CD8-positive, alpha-beta memory T cell (primary cell): ENCODE measurements around the gene ANKRD33B. TPM values are rescaled to one million over a fixed set of nuclear protein-coding genes. Genes with fewer than 3 reads are reported as not detected.
A peak's percentile ranks its signal among the peaks of the same experiment; 100 is the strongest.

Experiments
- CTCF ChIA-PET: fragments of 350-600 bp; sonication (Branson Sonifier 250); formaldehyde crosslinking; loops from one replicate; lab custom pipeline; 2021; ENCODE audit warnings: antibody characterized with exemption; lab: Charles Lee
- POLR2A ChIA-PET: fragments of 350-600 bp; sonication (Branson Sonifier 250); formaldehyde crosslinking; loops from one replicate; lab custom pipeline; 2021; ENCODE audit warnings: antibody characterized with exemption; lab: Charles Lee
- DNase-seq, 5 donors: peaks; one replicate each; pipeline versions ENCODE4 v3.0.0 to v3.0.0-alpha.2; 2020 to 2022; ENCODE audit warnings: mixed read lengths in 1 of 5
- H3K27ac ChIP-seq: one replicate; pipeline ENCODE4 v1.7.0; 2013; ENCODE audit warnings: low read depth, mild to moderate bottlenecking, low read length, moderate library complexity
- H3K27me3 ChIP-seq: 2 replicates; pipeline ENCODE4 v1.7.0; 2013; ENCODE audit warnings: low read length, mild to moderate bottlenecking; ENCODE audit not compliant: insufficient read depth, poor library complexity, severe bottlenecking
- H3K36me3 ChIP-seq: 2 replicates; pipeline ENCODE4 v1.7.0; 2013; ENCODE audit warnings: mild to moderate bottlenecking, low read length, moderate library complexity; ENCODE audit not compliant: insufficient read depth
- H3K4me1 ChIP-seq: 2 replicates; pipeline ENCODE4 v1.7.0; 2013; ENCODE audit warnings: mild to moderate bottlenecking, low read length, moderate library complexity; ENCODE audit not compliant: insufficient read depth
- H3K4me3 ChIP-seq: 2 replicates; pipeline ENCODE4 v1.7.0; 2013; ENCODE audit warnings: mild to moderate bottlenecking, low read length
- H3K9me3 ChIP-seq: 2 replicates; pipeline ENCODE4 v1.7.0; 2013; ENCODE audit warnings: mild to moderate bottlenecking, low read length
- H3K27ac Mint-ChIP-seq, 8 donors: one replicate each; pipeline ENCODE4 v1.8.0; 2020 to 2021; ENCODE audit warnings: mixed read lengths in 8 of 8, mild to moderate bottlenecking in 6 of 8, inconsistent platforms in 3 of 8, moderate library complexity in 3 of 8
- H3K27me3 Mint-ChIP-seq, 2 donors: one replicate each; pipeline ENCODE4 v1.8.0; 2020 to 2021; ENCODE audit warnings: mixed read lengths in 2 of 2, mild to moderate bottlenecking in 1 of 2, moderate library complexity in 1 of 2
- H3K36me3 Mint-ChIP-seq, 3 donors: one replicate each; pipeline ENCODE4 v1.8.0; 2020 to 2021; ENCODE audit warnings: mixed read lengths in 3 of 3, inconsistent platforms in 1 of 3, mild to moderate bottlenecking in 1 of 3
- H3K4me1 Mint-ChIP-seq, 3 donors: one replicate each; pipeline ENCODE4 v1.8.0; 2020 to 2021; ENCODE audit warnings: mixed read lengths in 3 of 3, inconsistent platforms in 1 of 3, mild to moderate bottlenecking in 1 of 3
- H3K4me3 Mint-ChIP-seq, 7 donors: one replicate each; pipeline ENCODE4 v1.8.0; 2020 to 2021; ENCODE audit warnings: mixed read lengths in 7 of 7, mild to moderate bottlenecking in 6 of 7, moderate library complexity in 4 of 7, inconsistent platforms in 2 of 7
- H3K9me3 Mint-ChIP-seq, 5 donors: one replicate each; pipeline ENCODE4 v1.8.0; 2020 to 2022; ENCODE audit warnings: mixed read lengths in 5 of 5, mild to moderate bottlenecking in 3 of 5, moderate library complexity in 2 of 5, inconsistent platforms in 1 of 5
- polyA plus RNA-seq: library from polyadenylated mRNA; unstranded; fragments of 300-500 nt; fragmentation: Illumina TruSeq; gene quantifications from one replicate; pipeline ENCODE4 v1.2.3, GENCODE V29; 2021
- total RNA-seq, 2 experiments: library from RNA; stranded (reverse); gene quantifications; one replicate each; pipeline ENCODE4 v1.2.3, GENCODE V29; 2021

The ANKRD33B gene
- total and polyA plus RNA-seq, 3 experiments from 2014 or later = 0.06 to 32.7 (median 29.6) TPM

GRCh38 chr5:10615693-10616092, 51.8 kb downstream of the ANKRD33B start:
- POLR2A ChIA-PET = no interaction called here

GRCh38 chr5:10617103-10617502, 53.2 kb downstream of the ANKRD33B start:
- Histone ChIP-seq H3K36me3 (no peaks in the 10 kb centered on the region), H3K9me3 (no peaks in the 10 kb centered on the region), H3K27ac (no peak overlapping the region), H3K27me3 (no peaks in the 10 kb centered on the region), H3K4me3 (no peak overlapping the region), H3K4me1 (no peaks in the 10 kb centered on the region)
- ChIA-PET POLR2A (no interaction called here), CTCF (interaction anchor here (2.0 kb wide), 1 partner anchor 11 kb away, joined by 5 read pairs; no protein-coding TSS in a partner anchor)
- H3K27ac Mint-ChIP-seq = no peak overlapping the region
- no peaks in the 10 kb centered on the region for H3K4me1 Mint-ChIP-seq
- H3K4me3 Mint-ChIP-seq = no peak overlapping the region
- DNase-seq = no peak
- peaks cover 0 to 6% of the 10 kb centered on the region in 2 donors for H3K27me3 Mint-ChIP-seq
- H3K9me3 Mint-ChIP-seq = no peaks in the 10 kb centered on the region
- H3K36me3 Mint-ChIP-seq = peaks cover 0 to 3% (median 2%) of the 10 kb centered on the region in 3 donors

More at GRCh38 chr5:10615693-10616092, 51.8 kb downstream of the ANKRD33B start:
- peaks cover 0 to 6% of the 10 kb centered on the region in 2 donors for H3K27me3 Mint-ChIP-seq
- H3K4me1 ChIP-seq = no peaks in the 10 kb centered on the region
- no peak overlapping the region for H3K27ac Mint-ChIP-seq
- no peaks in the 10 kb centered on the region for H3K36me3 ChIP-seq
- H3K27me3 ChIP-seq = no peaks in the 10 kb centered on the region
- CTCF ChIA-PET = no interaction called here
- H3K9me3 ChIP-seq = no peaks in the 10 kb centered on the region
- no peak overlapping the region for H3K27ac ChIP-seq
- H3K36me3 Mint-ChIP-seq = peaks cover 0 to 2% (median 0%) of the 10 kb centered on the region in 3 donors
- no peak overlapping the region for H3K4me3 Mint-ChIP-seq
- no peaks in the 10 kb centered on the region for H3K4me1 Mint-ChIP-seq
- H3K4me3 ChIP-seq = no peak overlapping the region
- H3K9me3 Mint-ChIP-seq = no peaks in the 10 kb centered on the region
- no peak for DNase-seq

GRCh38 chr5:10618311-10618710, 54.4 kb downstream of the ANKRD33B start:
- no peak overlapping the region for H3K4me3 Mint-ChIP-seq
- H3K9me3 Mint-ChIP-seq = no peaks in the 10 kb centered on the region
- H3K36me3 Mint-ChIP-seq = peaks cover 0 to 3% (median 2%) of the 10 kb centered on the region in 3 donors
- Histone ChIP-seq H3K4me3 (no peak overlapping the region), H3K27ac (no peak overlapping the region), H3K4me1 (no peaks in the 10 kb centered on the region), H3K9me3 (no peaks in the 10 kb centered on the region), H3K36me3 (no peaks in the 10 kb centered on the region), H3K27me3 (no peaks in the 10 kb centered on the region)
- POLR2A ChIA-PET = no interaction called here
- CTCF ChIA-PET = interaction anchor here (2.0 kb wide), 1 partner anchor 10 kb away, joined by 5 read pairs; no protein-coding TSS in a partner anchor
- no peak for DNase-seq
- H3K27ac Mint-ChIP-seq = no peak overlapping the region
- H3K27me3 Mint-ChIP-seq = peaks cover 0 to 6% of the 10 kb centered on the region in 2 donors
- H3K4me1 Mint-ChIP-seq = no peaks in the 10 kb centered on the region

GRCh38 chr5:10619649-10620048, 55.8 kb downstream of the ANKRD33B start:
- H3K27ac ChIP-seq = no peak overlapping the region
- H3K4me1 Mint-ChIP-seq = no peaks in the 10 kb centered on the region

GRCh38 chr5:10620346-10620745, 56.5 kb downstream of the ANKRD33B start:
- Mint-ChIP-seq H3K27ac (peak overlapping the region in 1 of 8 donors; percentile 61), H3K9me3 (no peaks in the 10 kb centered on the region), H3K27me3 (peaks cover 0 to 3% of the 10 kb centered on the region in 2 donors), H3K4me1 (no peaks in the 10 kb centered on the region), H3K4me3 (no peak overlapping the region), H3K36me3 (peaks cover 0 to 3% (median 2%) of the 10 kb centered on the region in 3 donors)
- no peak overlapping the region for H3K4me3 ChIP-seq
- ChIA-PET POLR2A (no interaction called here), CTCF (interaction anchor here (1.2 kb wide), 1 partner anchor 202 kb away, joined by 3 read pairs; no protein-coding TSS in a partner anchor)
- H3K9me3 ChIP-seq = no peaks in the 10 kb centered on the region
- no peaks in the 10 kb centered on the region for H3K4me1 ChIP-seq
- no peaks in the 10 kb centered on the region for H3K27me3 ChIP-seq
- no peak for DNase-seq
- H3K27ac ChIP-seq = no peak overlapping the region
- H3K36me3 ChIP-seq = no peaks in the 10 kb centered on the region

More at GRCh38 chr5:10619649-10620048, 55.8 kb downstream of the ANKRD33B start:
- CTCF ChIA-PET = no interaction called here
- DNase-seq = no peak
- Mint-ChIP-seq H3K27ac (no peak overlapping the region), H3K27me3 (peaks cover 0 to 3% of the 10 kb centered on the region in 2 donors), H3K4me3 (no peak overlapping the region), H3K36me3 (peaks cover 0 to 3% (median 2%) of the 10 kb centered on the region in 3 donors), H3K9me3 (no peaks in the 10 kb centered on the region)
- no peak overlapping the region for H3K4me3 ChIP-seq
- H3K4me1 ChIP-seq = no peaks in the 10 kb centered on the region
- no peaks in the 10 kb centered on the region for H3K27me3 ChIP-seq
- POLR2A ChIA-PET = no interaction called here
- H3K9me3 ChIP-seq = no peaks in the 10 kb centered on the region
- no peaks in the 10 kb centered on the region for H3K36me3 ChIP-seq

GRCh38 chr5:10621832-10622231, 58.0 kb downstream of the ANKRD33B start:
- ChIA-PET CTCF (no interaction called here), POLR2A (no interaction called here)
- peaks cover 0 to 3% of the 10 kb centered on the region in 2 donors for H3K27me3 Mint-ChIP-seq
- Histone ChIP-seq H3K27ac (no peak overlapping the region), H3K4me1 (no peaks in the 10 kb centered on the region), H3K9me3 (no peaks in the 10 kb centered on the region), H3K4me3 (no peak overlapping the region), H3K27me3 (no peaks in the 10 kb centered on the region), H3K36me3 (no peaks in the 10 kb centered on the region)
- H3K4me1 Mint-ChIP-seq = no peaks in the 10 kb centered on the region
- no peaks in the 10 kb centered on the region for H3K9me3 Mint-ChIP-seq
- peak overlapping the region in 1 of 8 donors; percentile 17 for H3K27ac Mint-ChIP-seq
- no peak overlapping the region for H3K4me3 Mint-ChIP-seq
- peaks cover 0 to 3% (median 2%) of the 10 kb centered on the region in 3 donors for H3K36me3 Mint-ChIP-seq
- DNase-seq = no peak

- Mint-ChIP-seq H3K9me3 (no peaks in the 10 kb centered on the region), H3K4me3 (no peak overlapping the region), H3K36me3 (peaks cover 0 to 3% (median 2%) of the 10 kb centered on the region in 3 donors), H3K27me3 (peaks cover 0 to 2% of the 10 kb centered on the region in 2 donors), H3K4me1 (peaks cover 7 to 10% (median 9%) of the 10 kb centered on the region in 3 donors), H3K27ac (no peak overlapping the region)
- ChIA-PET CTCF (no interaction called here), POLR2A (interaction anchor here (0.6 kb wide), 1 partner anchor 300 kb away, joined by 4 read pairs; no protein-coding TSS in a partner anchor)
- DNase-seq = no peak
- Histone ChIP-seq H3K27me3 (no peaks in the 10 kb centered on the region), H3K4me3 (no peak overlapping the region), H3K9me3 (no peaks in the 10 kb centered on the region), H3K4me1 (peaks cover 8% of the 10 kb centered on the region), H3K36me3 (no peaks in the 10 kb centered on the region), H3K27ac (no peak overlapping the region)
Measured at GRCh38 chr5:10622810-10623209, 58.9 kb downstream of the ANKRD33B start.

- H3K9me3 Mint-ChIP-seq = no peaks in the 10 kb centered on the region
- no peak overlapping the region for H3K27ac Mint-ChIP-seq
Measured at GRCh38 chr5:10623305-10623910, 59.5 kb downstream of the ANKRD33B start.

More at GRCh38 chr5:10623305-10623910, 59.5 kb downstream of the ANKRD33B start:
- CTCF ChIA-PET = interaction anchor here (2.2 kb wide), 1 partner anchor 339 kb away, joined by 6 read pairs; no protein-coding TSS in a partner anchor
- DNase-seq = no peak
- Mint-ChIP-seq H3K4me1 (peaks cover 8 to 12% (median 12%) of the 10 kb centered on the region in 3 donors), H3K36me3 (peaks cover 0 to 3% (median 2%) of the 10 kb centered on the region in 3 donors), H3K27me3 (no peaks in the 10 kb centered on the region), H3K4me3 (peak overlapping the region in 1 of 7 donors; percentile 24)
- no peaks in the 10 kb centered on the region for H3K27me3 ChIP-seq
- no peaks in the 10 kb centered on the region for H3K9me3 ChIP-seq
- POLR2A ChIA-PET = no interaction called here
- H3K36me3 ChIP-seq = no peaks in the 10 kb centered on the region
- no peak overlapping the region for H3K4me3 ChIP-seq
- H3K27ac ChIP-seq = no peak overlapping the region
- peaks cover 8% of the 10 kb centered on the region for H3K4me1 ChIP-seq
